T-cell (primary cell): ENCODE measurements around the gene PRSS23. TPM values are rescaled to one million over a fixed set of nuclear protein-coding genes. Genes with fewer than 3 reads are reported as not detected.
"Not testable (repeated sequence)": the region's sequence is repeated elsewhere in the genome, so short reads cannot be mapped to it uniquely, and the experiment has no call there.

Experiments used
- ATAC-seq, 4 experiments: fragments of 200-7000 bp in 3 of 4; fragments of 150-1000 bp in 1 of 4; cut with Tn5 transposase; replicated peaks in 1 of 4; 1 replicate in 3 of 4; 2 replicates in 1 of 4; pipeline ENCODE4 v1.10.0; 2021; ENCODE audit warnings: moderate library complexity in 3 of 4, mild to moderate bottlenecking in 2 of 4, moderate number of reproducible peaks in 1 of 4
- CTCF ChIA-PET, 2 donors: fragments of 300-600 bp; sonication (Branson Sonifier 250); formaldehyde crosslinking; loops; one replicate each; lab custom pipeline; 2022; ENCODE audit warnings: antibody characterized with exemption in 2 of 2; lab: Charles Lee
- POLR2A ChIA-PET, 2 donors: fragments of 300-600 bp; sonication (Branson Sonifier 250); formaldehyde crosslinking; loops; one replicate each; lab custom pipeline; 2022; ENCODE audit warnings: antibody characterized with exemption in 2 of 2; lab: Charles Lee
- DNase-seq, 35 experiments: peaks; one replicate each; pipeline versions ENCODE4 v3.0.0 to v3.0.0-alpha.2; 2013 to 2023
- H3K27ac ChIP-seq: one replicate; pipeline ENCODE4 v1.5.1; 2013; ENCODE audit warnings: low read length
- H3K27me3 ChIP-seq, 2 experiments: replicated peaks in 1 of 2; 1 replicate in 1 of 2; 2 replicates in 1 of 2; pipeline versions ENCODE4 v1.6.1 to v1.7.0; 2013; ENCODE audit warnings: low read length in 1 of 2, mixed read lengths in 1 of 2; ENCODE audit not compliant: control insufficient read depth in 2 of 2, insufficient read depth in 2 of 2; ENCODE audit errors: extremely low read depth in 1 of 2
- H3K36me3 ChIP-seq, 2 donors: 1 replicate in 1 of 2; 2 replicates in 1 of 2; pipeline versions ENCODE4 v1.6.1 to v1.7.0; 2013; ENCODE audit warnings: low read length in 1 of 2; ENCODE audit not compliant: control insufficient read depth in 2 of 2, insufficient read depth in 1 of 2; ENCODE audit errors: extremely low read depth in 1 of 2
- H3K4me1 ChIP-seq, 2 experiments: 1 replicate in 1 of 2; 2 replicates in 1 of 2; pipeline versions ENCODE4 v1.6.1 to v1.7.0; 2013; ENCODE audit warnings: low read length in 2 of 2, mixed read lengths in 1 of 2; ENCODE audit not compliant: insufficient read depth in 2 of 2, control insufficient read depth in 1 of 2; ENCODE audit errors: extremely low read depth in 1 of 2
- H3K4me3 ChIP-seq, 2 donors: 1 replicate in 1 of 2; 2 replicates in 1 of 2; pipeline versions ENCODE4 v1.5.1 to v1.7.0; 2013; ENCODE audit warnings: mild to moderate bottlenecking in 2 of 2, low read length in 1 of 2, moderate library complexity in 1 of 2; ENCODE audit not compliant: control insufficient read depth in 1 of 2; ENCODE audit errors: extremely low read depth in 1 of 2
- H3K9me3 ChIP-seq: 2 replicates; pipeline ENCODE4 v1.7.0; 2013
- H3K27ac Mint-ChIP-seq, 2 donors: one replicate each; pipeline ENCODE4 v1.8.0; 2020 to 2021; ENCODE audit warnings: mild to moderate bottlenecking in 2 of 2, mixed read lengths in 2 of 2
- H3K27me3 Mint-ChIP-seq, 2 donors: one replicate each; pipeline ENCODE4 v1.8.0; 2021 to 2022; ENCODE audit warnings: mixed read lengths in 2 of 2
- H3K36me3 Mint-ChIP-seq: one replicate; pipeline ENCODE4 v1.8.0; 2021; ENCODE audit warnings: mixed read lengths
- H3K4me1 Mint-ChIP-seq, 3 donors: one replicate each; pipeline ENCODE4 v1.8.0; 2020 to 2022; ENCODE audit warnings: mixed read lengths in 3 of 3, mild to moderate bottlenecking in 1 of 3
- H3K4me3 Mint-ChIP-seq, 3 donors: one replicate each; pipeline ENCODE4 v1.8.0; 2020 to 2022; ENCODE audit warnings: mild to moderate bottlenecking in 3 of 3, mixed read lengths in 3 of 3, moderate library complexity in 3 of 3
- H3K9me3 Mint-ChIP-seq, 3 donors: one replicate each; pipeline ENCODE4 v1.8.0; 2020 to 2022; ENCODE audit warnings: mixed read lengths in 3 of 3
- WGBS: methylation state at CpG from one replicate; pipeline ENCODE4 v1.1.5; 2013; ENCODE audit warnings: missing lambda C conversion rate; ENCODE audit not compliant: insufficient coverage; 5-methylcytosine and 5-hydroxymethylcytosine counted together
- total RNA-seq, 35 experiments: library from RNA in 6 of 35; stranded (reverse) in 6 of 35; fragments of 120-200 nt in 1 of 35; gene quantifications; one replicate each; pipeline versions ENCODE4 v1.2.1 to v1.2.4 and lab custom pipeline; 2013 to 2026

The PRSS23 gene
- total RNA-seq, 5 donors from 2014 or later (not counting 1 experiment from before 2014, with no cell fraction given) = 1.3 to 4.3 (median 1.6) TPM

- H3K4me3 Mint-ChIP-seq, H3K4me3 ChIP-seq, DNase-seq, H3K4me1 ChIP-seq, CTCF ChIA-PET, H3K4me1 Mint-ChIP-seq, H3K36me3 ChIP-seq, H3K27ac ChIP-seq, H3K27ac Mint-ChIP-seq, H3K36me3 Mint-ChIP-seq, ATAC-seq, H3K9me3 ChIP-seq, POLR2A ChIA-PET, H3K9me3 Mint-ChIP-seq: not testable (repeated sequence)
- peaks cover 26 to 31% of the 10 kb centered on the region in 2 donors for H3K27me3 Mint-ChIP-seq
- 97% methylated on average over 4 of the region's 6 CpGs for WGBS
- peaks cover 0 to 15% of the 10 kb centered on the region in 2 experiments for H3K27me3 ChIP-seq
Measured at GRCh38 chr11:86834376-86834775, 34.0 kb downstream of the PRSS23 start.

- not testable (repeated sequence) for H3K4me1 Mint-ChIP-seq, H3K9me3 ChIP-seq, H3K36me3 ChIP-seq, H3K9me3 Mint-ChIP-seq, H3K4me3 Mint-ChIP-seq, H3K27me3 ChIP-seq, H3K27ac Mint-ChIP-seq, H3K27me3 Mint-ChIP-seq, DNase-seq, ATAC-seq, H3K4me3 ChIP-seq, H3K36me3 Mint-ChIP-seq, H3K4me1 ChIP-seq, H3K27ac ChIP-seq
- no CpG with 5 or more reads among the region's 4 CpGs for WGBS
- ChIA-PET CTCF (interaction anchor here in 1 of 2 donors (0.8 kb wide), 1 partner anchor 266 kb away, joined by 4 read pairs; no protein-coding TSS in a partner anchor), POLR2A (interaction anchor here in 1 of 2 donors (0.6 kb wide), 1 partner anchor 1122 kb away, joined by 3 read pairs; no protein-coding TSS in a partner anchor)
Measured at GRCh38 chr11:86844762-86845508, 44.6 kb downstream of the PRSS23 start.

GRCh38 chr11:86848132-86848531 is 47.8 kb downstream of the PRSS23 start:
- no peak overlapping the region for H3K27ac ChIP-seq
- no peaks in the 10 kb centered on the region for H3K27me3 Mint-ChIP-seq
- H3K36me3 ChIP-seq = no peaks in the 10 kb centered on the region
- no peak overlapping the region for H3K4me3 Mint-ChIP-seq
- ChIA-PET CTCF (no interaction called here), POLR2A (no interaction called here)
- H3K4me1 Mint-ChIP-seq = no peaks in the 10 kb centered on the region
- H3K27ac Mint-ChIP-seq = no peak overlapping the region
- DNase-seq (no peak), ATAC-seq (no peak)
- WGBS = 100% methylated on average over 1 of the region's 1 CpG
- H3K36me3 Mint-ChIP-seq = no peaks in the 10 kb centered on the region
- H3K4me1 ChIP-seq = no peaks in the 10 kb centered on the region
- H3K9me3 Mint-ChIP-seq = no peaks in the 10 kb centered on the region
- no peaks in the 10 kb centered on the region for H3K9me3 ChIP-seq
- no peak overlapping the region for H3K4me3 ChIP-seq
- H3K27me3 ChIP-seq = peaks cover 0 to 2% of the 10 kb centered on the region in 2 experiments

- whole genome bisulfite sequencing = 100% methylated on average over 1 of the region's 2 CpGs
- Histone ChIP-seq H3K9me3 (no peaks in the 10 kb centered on the region), H3K27me3 (peaks cover 0 to 2% of the 10 kb centered on the region in 2 experiments), H3K4me1 (no peaks in the 10 kb centered on the region), H3K27ac (no peak overlapping the region), H3K36me3 (no peaks in the 10 kb centered on the region), H3K4me3 (no peak overlapping the region)
- ChIA-PET POLR2A (no interaction called here), CTCF (interaction anchor here in 1 of 2 donors (0.8 kb wide), 1 partner anchor 20 kb away, joined by 4 read pairs; no protein-coding TSS in a partner anchor)
- H3K27ac Mint-ChIP-seq = no peak overlapping the region
- no peak for ATAC-seq
- no peak for DNase-seq
- no peaks in the 10 kb centered on the region for H3K9me3 Mint-ChIP-seq
- H3K27me3 Mint-ChIP-seq = no peaks in the 10 kb centered on the region
- H3K36me3 Mint-ChIP-seq = no peaks in the 10 kb centered on the region
- H3K4me3 Mint-ChIP-seq = no peak overlapping the region
- no peaks in the 10 kb centered on the region for H3K4me1 Mint-ChIP-seq
Measured at GRCh38 chr11:86849679-86850078, 49.3 kb downstream of the PRSS23 start.

Other genes with a start within 250 kb of the PRSS23 start
- 1 to 10 TPM; 2.2 to 5.0 (median 4.3) TPM for gene ME3, start 127.9 kb upstream of the PRSS23 start, total RNA-seq
- gene FZD4, start 154.9 kb downstream of the PRSS23 start, total RNA-seq = under 1 TPM in 3 of 5 donors, not detected in 2; 0.13 to 0.35 (median 0.20) TPM
- gene TMEM135, start 237.4 kb downstream of the PRSS23 start, total RNA-seq = 10 to 100 TPM in 4 of 5 donors, 1 to 10 TPM in 1; 6.3 to 20.8 (median 12.7) TPM